NCI-H510A treated with DMSO at 0.1 percent for 48 hours (cell line): ENCODE results near the gene TCF21.
"Not testable (repeated sequence)": the region's sequence is repeated elsewhere in the genome, so short reads cannot be mapped to it uniquely, and the experiment has no call there.

ENCODE experiments used
- DNase-seq: peaks from one replicate; lab custom pipeline; 2025; lab: John Stamatoyannopoulos, UW

TCF21 gene

DNA sequence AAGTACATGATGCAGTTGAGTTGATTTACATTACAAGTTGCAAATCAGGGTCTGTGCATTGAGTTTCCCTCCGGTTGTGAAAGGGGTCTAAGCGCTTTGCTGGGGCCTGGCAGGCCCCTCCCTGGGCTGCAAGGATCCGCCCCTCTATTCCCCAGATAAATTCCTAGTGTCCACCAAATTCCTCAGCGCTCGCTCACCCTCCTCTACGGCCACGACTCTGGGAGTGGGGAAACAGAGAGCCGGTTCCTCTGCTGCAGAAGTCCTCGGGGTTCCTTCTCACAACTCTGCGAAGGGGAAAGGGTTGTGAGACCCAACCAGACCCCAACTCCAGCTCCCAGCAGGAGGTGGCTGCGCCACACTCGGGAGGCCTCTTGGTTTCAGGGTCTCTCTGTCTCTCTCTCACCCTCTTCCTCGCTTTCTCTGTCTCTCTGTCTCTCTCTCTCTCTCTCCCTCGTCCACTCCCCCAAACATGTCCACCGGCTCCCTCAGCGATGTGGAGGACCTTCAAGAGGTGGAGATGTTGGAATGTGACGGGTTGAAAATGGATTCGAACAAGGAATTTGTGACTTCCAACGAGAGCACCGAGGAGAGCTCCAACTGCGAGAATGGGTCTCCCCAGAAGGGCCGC, at the start of gene TCF21:
Gene TCF21 (plus strand): TSS at position 185 of the 628 bp plus-strand sequence. CDS start 285 bp downstream, at position 470.
- DNase-seq = no peak

DNA sequence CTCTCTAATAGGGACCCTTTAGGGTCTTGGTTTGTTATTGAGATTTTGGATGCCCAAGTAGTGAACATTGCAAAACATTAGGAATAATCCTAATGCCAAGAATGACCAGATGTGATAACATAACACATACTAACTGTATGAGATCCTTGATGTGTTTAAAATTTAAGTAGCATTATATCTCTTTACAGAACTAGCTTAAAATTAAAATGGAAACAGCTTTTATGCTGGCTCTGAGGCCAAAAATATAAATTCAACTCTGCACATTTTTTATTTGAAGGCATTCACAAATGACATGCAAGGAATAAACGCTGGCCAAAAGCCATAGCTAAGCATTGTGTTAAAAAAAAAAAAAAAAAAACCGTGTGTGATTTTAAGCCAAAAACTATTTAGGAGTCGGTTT, 47.7 kb upstream of the TCF21 start:
- no peak for DNase-seq

DNA sequence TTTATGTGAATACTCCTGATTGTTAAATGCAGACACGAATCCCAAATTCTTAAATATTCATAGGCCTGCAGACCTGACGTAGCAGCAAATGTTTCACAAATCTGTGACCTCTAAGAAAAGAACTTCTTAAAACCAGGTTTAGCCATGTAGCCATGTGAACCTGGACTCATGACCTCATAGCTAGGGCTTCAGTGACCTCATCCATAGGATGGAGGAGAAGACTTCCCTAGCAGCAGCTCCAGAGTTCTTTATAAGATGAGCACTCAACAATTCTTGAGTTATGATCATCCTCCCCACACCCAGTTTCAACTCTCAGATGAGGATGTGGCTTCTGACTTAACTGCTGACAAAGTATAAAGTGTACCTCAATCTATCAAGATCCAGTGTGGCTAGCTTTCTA, 45.8 kb upstream of the TCF21 start:
- DNase-seq = no peak

DNA sequence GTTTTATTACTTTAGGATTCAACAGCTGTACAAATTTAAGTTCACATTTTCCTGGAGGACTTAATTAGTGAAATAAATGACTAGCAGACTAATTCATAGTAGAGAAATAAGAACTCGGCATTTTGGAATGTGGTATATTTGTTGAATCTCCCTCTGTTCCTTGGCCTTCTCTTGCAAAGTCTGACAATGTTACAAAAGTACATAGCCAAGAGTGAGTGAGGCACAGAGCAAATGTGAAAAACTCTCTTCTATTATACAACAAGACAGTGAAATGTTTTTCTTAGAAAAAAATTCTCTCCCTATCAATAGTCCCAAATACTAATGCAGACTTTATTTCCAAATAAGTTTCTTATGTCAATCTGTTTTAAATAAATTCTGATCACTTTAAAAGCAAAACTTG, 44.2 kb upstream of the TCF21 start:
- no peak for DNase-seq

DNA sequence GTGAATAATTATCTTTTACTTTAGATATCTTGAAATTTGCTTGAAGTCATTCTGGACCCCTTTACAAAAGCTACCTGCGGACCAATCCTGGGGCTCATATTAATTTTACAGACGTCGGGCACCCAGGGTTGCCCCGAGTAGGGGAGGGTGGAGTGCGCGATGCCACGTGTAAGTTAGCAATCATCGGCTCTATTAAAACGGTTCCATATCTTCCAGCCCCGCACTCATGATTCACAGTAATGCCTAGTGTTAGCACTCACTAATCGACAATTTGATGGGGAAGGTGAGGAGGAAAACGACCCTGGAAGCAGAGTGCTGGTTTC, 34.9 kb upstream of the TCF21 start:
- no peak for DNase-seq

DNA sequence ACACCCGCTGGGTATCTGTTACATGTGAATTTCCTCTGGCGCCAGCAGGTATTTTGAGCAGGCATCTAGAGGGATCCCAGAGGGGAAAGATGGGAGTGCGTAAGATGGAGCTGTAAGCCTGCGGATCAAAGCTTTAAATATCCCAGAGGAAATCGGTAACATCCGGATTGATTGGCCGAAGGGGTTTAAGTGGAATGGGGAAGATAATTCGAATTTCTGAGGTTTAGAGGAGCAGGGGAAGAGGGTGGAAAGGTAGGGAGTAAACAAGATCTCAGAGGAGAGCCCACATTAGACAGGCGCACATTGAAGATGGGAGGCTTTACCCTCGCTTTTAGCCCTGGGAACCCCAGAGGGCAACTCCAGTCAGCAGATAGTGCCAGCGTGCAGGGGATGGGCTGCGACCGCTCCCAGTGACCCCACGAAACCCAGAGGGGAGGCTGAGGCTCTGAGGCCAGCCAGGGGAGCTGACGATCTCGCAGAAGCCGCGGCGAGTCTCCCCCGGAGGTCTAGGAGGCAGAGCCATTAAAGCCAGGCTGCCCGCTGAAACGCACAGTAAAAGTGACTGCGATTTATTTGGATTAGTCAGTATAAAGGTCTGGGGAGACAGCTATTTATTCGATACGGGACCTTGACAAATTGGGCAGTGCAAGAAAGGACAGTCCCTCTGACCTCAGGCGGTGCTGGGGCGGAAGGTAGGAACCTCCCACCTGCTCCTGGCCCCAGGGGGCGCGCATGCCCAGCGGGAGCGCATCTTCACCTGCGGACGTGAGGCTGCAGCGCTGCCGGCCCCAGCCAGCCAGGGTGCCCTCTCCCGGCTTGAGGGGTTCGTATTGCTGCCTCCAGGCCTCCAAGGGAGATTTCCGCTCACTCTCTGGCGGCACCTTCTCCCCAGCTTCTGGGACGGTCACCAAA, 34.3 kb upstream of the TCF21 start:
- DNase-seq = no peak

DNA sequence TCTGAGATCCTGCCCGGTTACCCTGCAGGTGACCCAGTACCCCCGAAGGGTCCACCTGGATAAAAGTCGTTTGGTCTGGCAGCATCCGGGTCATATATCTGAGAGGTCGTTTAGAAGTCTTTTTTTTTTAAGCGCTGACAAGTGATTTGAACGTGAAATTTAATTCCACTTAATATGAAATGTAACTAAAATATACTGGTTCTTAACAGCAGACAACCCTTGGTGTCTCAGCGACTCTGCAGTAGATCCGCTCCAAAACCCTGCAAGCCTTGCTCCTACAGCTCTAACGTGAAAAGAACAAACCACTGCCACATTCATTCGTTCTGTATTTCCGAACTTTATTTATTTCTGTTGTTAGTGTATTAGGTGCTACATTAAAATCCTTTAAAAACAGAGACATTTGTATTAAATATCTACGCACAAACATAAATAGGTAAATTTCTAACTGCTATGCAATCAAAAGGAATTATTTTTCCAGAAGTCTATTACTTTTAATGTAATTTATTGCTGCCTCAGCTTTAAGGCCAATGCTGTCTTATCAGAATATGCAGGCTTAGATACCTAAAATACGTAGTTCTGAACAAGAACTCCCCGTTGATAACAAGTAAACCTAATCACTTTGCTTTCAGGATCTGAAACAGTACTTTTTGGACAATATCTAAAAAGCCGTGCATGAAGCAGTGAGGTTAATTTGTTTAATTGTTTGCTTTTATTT, 33.5 kb upstream of the TCF21 start:
- no peak for DNase-seq

DNA sequence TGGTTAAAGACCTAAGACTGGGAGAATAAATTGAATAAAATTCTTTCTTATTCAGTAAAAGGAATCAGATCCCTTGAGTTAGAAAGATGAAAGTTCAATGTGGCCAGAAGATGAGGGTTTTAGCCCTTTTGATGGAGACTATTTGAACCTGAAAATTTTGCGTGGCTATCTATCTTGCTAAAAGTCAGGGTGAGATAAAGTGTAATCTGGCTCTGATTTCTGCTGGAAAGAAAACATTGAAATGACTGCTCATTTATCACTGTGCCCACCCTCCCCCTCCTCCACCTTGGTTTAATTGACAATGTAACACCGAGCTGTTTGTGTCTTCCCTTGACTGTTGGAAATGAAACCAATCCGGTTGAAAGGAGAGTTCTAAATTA, 32.9 kb upstream of the TCF21 start:
- no peak for DNase-seq

DNA sequence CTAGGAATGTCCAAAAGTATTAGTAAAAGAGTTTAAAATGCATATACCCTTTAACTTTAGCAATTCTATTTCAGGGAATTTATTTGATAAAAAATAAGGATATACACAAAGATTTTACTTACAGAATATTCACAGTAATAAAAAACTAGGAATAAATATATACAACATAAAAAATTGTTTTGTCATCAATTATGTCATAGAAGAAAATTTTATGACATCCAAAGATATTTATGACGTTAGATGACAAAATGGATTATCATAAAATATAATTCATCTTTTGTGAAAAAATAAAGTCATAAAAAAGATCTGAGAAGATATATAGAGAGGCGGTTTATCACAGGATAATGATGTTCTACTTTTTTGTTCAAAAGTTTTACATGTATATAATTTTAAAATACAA, 32.0 kb upstream of the TCF21 start:
- no peak for DNase-seq

DNA sequence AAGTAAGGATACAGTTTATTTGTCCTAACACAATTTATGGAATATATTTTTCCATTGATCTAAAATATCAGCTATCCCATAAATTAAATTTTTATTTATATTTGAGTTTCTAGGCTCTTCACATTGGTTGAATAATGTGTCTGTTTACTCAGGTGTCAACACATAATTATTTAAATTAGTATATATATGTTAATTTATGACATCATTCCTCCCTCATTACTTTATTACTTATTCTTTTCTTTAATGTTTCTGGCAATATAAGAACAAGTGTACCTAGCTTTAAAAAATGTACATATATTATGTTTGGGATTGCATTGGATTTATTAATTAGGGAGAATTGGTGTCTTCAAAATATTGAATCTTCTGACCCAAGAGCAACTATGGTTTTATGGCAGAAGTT, 31.2 kb upstream of the TCF21 start:
- DNase-seq = no peak

DNA sequence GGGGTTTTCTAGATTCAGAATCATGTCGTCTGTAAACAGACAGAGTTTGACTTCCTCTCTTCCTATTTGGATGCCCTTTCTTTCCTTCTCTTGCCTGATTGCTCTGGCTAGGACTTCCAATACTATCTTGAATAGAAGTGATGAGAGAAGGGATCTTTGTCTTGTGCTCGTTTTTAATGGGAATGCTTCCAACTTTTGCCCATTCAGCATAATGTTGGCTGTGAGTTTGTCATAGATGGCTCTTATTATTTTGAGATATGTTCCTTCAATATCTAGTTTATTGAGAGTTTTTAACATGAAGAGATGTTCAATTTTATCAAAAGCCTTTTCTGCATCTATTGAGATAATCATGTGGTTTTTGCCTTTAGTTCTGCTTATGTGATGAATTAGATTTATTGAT, 27.6 kb upstream of the TCF21 start:
- not testable (repeated sequence) for DNase-seq

DNA sequence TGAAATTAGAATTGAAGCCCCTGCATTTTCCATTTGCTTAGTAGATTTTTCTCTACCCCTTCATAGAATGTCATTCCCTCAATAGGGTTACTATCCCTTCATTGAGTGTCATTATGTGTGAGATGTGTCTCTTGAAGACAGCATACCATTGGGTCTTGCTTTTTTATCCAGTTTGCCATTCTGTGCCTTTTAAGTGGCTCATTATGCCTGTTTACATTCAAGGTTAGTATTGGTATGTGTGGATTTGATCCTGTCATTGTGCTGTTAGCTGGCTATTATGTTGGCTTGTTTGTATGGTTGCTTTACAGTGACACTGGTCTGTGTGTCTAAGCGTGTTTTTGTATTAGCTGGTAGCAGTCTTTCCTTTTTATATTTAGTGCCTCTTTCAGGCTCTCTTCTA, 25.7 kb upstream of the TCF21 start:
- no peak for DNase-seq

DNA sequence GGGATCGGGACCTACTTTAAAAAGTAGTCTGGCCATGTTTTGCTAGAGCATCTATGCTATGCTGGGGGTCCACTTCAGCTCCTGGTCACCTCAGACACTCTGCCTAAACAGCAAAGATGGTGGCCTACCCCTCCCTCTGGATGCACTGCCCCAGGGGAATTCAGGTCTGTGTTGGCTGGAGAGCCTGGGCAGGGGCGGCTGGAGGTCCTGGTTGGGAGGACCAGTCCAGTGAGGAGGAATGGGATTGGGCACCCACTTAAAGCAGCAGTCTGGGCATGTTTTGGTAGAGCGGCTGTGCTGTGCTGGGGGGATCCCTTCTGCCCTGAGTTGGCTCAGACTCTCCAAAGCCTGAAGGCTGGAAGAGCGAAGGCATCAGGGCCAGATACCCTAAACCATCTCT, 23.2 kb upstream of the TCF21 start:
- DNase-seq = no peak

DNA sequence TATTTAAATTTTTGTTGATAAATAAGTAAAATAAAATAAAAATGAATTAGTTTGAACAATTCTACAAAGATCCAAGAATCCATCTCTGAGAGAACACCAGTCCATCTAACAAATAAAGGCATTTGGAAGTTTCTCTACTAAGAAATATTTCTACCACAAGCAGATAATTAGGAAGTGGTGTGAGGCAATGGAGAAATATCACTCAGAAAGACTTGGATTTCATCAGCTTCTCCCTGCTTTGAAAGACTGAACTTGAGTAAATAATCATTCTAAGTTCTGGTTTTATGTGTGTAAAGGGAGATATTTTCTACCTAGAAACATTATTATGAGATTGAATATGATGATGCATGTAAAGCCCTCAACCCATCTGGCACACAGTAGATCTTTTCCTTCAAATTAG, 17.8 kb upstream of the TCF21 start:
- no peak for DNase-seq

DNA sequence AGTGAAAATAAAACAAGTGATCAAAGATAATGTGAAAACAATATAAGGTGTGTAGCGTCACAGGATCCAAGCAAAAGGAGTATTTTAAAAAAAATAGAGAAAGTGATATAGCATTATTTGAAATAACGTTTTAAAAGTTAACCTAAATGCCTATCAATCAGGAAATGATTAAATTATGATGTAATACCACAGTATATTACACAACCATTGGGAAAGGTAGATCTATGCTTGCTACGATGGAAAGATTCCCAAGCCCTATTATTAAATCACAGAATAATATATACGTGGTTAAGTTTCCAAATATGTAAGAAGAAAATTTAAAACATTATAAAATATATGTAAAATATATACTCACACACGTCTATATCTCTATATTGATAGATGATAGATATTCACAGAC, 15.4 kb upstream of the TCF21 start:
- DNase-seq = no peak

DNA sequence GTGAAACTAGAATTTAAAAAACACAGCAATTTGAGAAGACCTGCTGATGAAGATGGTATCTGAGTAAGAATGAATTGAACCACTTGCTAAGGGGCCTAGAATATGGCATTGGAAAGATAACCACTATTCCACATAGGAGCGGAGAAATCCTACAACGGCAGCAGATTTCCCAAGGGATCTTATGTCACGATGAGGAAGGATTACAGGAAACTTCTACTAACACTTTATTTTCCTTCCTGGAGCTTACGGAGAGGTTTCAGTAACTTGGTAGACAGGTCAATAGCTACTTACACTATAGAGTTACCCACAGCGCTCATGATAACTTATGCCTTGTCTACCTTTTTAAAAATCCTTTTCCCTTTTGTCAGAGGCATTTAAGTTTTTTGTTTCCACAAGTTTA, 11.8 kb upstream of the TCF21 start:
- DNase-seq = no peak

DNA sequence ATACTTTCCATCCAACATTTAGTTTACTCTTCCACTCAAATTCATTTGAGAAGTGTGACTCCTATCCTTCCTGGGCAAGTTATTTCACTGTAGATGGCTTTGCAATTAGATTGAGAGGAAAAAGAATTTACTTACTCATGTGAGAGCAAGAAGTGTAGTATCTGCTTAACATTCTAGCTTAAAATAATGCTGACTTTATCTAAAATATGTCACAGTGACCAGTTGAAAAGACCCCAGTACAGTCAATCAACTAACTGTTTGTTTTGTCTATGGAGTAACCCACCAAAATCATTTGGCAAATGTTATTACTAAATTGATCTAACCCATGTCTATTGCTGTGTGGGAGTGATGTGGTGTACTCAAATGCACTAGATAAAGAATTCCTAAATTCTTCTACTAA, 8.9 kb upstream of the TCF21 start:
- DNase-seq = no peak

DNA sequence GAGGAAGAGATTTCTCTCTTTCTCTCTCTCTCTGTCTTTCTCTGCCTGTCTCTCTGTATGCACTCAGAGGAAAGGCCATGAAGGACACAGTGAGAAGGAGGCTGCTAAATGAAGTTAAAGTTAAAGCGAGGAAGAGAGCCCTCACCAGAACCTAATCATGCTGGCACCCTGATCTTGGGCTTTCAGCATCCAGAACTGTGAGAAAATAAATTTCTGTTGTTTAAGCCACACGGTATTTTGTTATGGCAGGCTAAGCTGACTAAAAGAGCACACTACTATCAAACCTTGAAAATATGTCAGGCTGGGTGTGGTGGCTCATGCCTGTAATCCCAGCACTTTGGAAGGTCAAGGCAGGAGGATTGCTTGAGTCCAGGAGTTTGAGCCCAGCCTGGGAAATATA, 8.0 kb upstream of the TCF21 start:
- DNase-seq = no peak

DNA sequence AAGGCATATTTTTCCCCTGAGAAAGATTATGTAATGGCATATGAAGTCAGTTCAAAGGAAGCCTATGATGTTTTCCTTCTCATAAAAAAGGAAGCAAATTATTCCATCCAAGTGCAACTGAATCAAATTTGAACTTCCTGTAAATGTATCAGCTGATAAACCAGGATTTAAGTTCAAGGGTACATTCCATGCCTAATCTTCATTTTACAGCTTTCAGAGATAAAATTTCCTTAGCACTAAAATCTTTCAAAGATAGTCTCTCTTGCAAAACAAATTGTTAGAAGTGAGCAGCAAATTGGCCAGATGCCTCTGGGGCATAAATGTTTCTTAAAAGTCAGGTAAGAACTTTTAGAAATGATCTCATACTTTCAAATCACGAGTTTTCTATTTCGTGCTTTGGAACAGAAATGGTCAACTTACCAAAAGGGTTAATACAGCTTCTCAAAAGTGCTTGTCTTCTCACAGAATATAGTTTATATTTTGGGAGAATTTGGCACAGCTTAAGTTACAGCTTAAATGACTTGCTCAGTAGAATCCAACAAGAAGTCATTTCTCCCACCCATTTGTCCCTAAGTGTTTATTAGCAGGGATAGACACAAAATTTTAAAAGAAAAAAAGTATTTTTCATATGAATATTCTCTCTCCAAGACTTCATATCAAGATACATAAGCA, 2.7 kb upstream of the TCF21 start:
- no peak for DNase-seq

DNA sequence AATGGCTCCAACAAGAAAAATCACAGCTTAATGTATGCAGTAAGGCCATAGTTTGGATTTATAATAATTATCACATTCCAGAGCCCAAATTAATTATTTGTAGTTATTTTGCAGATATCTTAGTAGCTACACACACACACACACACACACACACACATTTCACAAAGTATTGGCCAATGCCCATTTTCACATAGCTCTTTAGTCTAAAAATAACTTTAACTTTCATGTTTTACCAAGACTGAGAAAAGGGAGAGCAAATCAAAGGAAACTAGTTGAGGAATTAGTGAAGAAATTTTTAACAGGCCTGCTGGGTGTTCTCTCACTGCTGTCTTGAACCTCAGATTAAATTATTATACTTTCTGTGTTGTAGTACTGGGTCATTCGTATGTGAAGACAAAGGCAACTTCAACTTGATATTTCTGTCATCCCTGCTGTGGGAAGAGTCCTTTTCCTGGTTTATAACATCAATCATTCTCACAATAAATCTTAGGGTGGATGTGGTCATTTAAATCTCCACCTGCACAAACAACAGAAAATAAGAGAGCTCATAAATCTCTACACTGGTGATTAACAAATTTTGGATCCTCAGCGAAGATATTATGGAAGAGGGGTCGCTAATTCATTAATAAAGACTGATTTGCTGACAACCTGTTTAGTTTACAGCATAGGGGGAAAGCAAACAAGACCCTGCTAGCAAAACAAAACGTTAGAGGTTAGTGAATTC, 1.6 kb upstream of the TCF21 start:
- no peak for DNase-seq

DNA sequence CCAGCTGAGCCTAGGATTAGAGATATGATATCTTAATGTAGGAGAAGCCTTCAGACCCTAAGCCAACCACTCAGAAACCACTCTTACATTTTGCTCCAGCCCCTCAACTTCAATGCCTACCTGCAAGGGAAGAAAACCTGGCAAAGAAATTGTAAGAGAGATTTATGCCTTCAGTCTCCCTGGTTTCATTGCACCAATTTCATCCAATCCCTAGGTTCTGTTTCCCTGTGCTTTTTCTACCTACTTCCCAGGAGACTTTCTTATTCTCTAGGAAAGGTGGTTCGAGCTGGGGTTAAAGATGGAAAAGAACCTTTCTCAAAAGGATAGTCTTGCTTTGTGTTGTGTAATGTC, 1.1 kb upstream of the TCF21 start:
- DNase-seq = no peak
